OCI-LY7 (cell line): ENCODE data around the gene MON2. TPM values are rescaled to one million over a fixed set of nuclear protein-coding genes. Genes with fewer than 3 reads are reported as not detected.

Experiments
- BruUV-seq: library from RNA; stranded (reverse); fragments of 400-500 nt; replicated peaks from 2 replicates; lab custom pipeline; 2021; lab: Mats Ljungman, UMichigan
- CTCF ChIA-PET: fragments of 300-600 bp; sonication (Branson Sonifier 250); formaldehyde crosslinking; loops from one replicate; lab custom pipeline; 2022; ENCODE audit warnings: antibody characterized with exemption; ENCODE audit not compliant: unreplicated experiment; lab: Charles Lee
- POLR2A ChIA-PET: fragments of 300-600 bp; sonication (Branson Sonifier 250); formaldehyde crosslinking; loops from one replicate; lab custom pipeline; 2022; ENCODE audit warnings: antibody characterized with exemption; lab: Charles Lee
- DNase-seq: peaks from one replicate; pipeline ENCODE4 v3.0.0-alpha.2; 2015; ENCODE audit warnings: low spot score
- H2AFZ ChIP-seq: fragments of 200-600 bp; sonication (generic), shearing (Covaris generic); 2 replicates; pipeline ENCODE4 v1.6.1; 2014; ENCODE audit warnings: mild to moderate bottlenecking, antibody characterized with exemption, low read length, moderate library complexity
- H3K27ac ChIP-seq: fragments of 200-600 bp; sonication (generic); 2 replicates; pipeline ENCODE4 v1.5.1; 2014; ENCODE audit warnings: mixed run types, low read depth, mild to moderate bottlenecking, moderate library complexity, low read length, inconsistent platforms; ENCODE audit not compliant: poor library complexity, severe bottlenecking
- H3K36me3 ChIP-seq: fragments of 200-600 bp; sonication (generic); 2 replicates; pipeline ENCODE4 v1.6.1; 2014; ENCODE audit warnings: mild to moderate bottlenecking, antibody characterized with exemption, low read length, moderate library complexity, mixed read lengths; ENCODE audit not compliant: insufficient read depth
- H3K4me1 ChIP-seq: fragments of 200-600 bp; sonication (generic); 2 replicates; pipeline ENCODE4 v1.5.1; 2014; ENCODE audit warnings: mild to moderate bottlenecking, low read length; ENCODE audit not compliant: insufficient read depth, poor library complexity, severe bottlenecking
- H3K4me2 ChIP-seq: fragments of 200-600 bp; sonication (generic); 2 replicates; pipeline ENCODE4 v1.6.1; 2014; ENCODE audit warnings: mild to moderate bottlenecking, low read length
- H3K4me3 ChIP-seq: fragments of 200-600 bp; sonication (generic); 2 replicates; pipeline ENCODE4 v1.5.1; 2014; ENCODE audit warnings: mild to moderate bottlenecking, low read depth, low read length; ENCODE audit not compliant: poor library complexity, severe bottlenecking
- H3K79me2 ChIP-seq: fragments of 200-600 bp; sonication (generic); 2 replicates; pipeline ENCODE4 v1.6.1; 2016; ENCODE audit warnings: low read depth, mild to moderate bottlenecking, low read length, moderate library complexity, mixed read lengths; ENCODE audit not compliant: insufficient read depth
- H3K9me2 ChIP-seq: fragments of 200-600 bp; sonication (generic); 2 replicates; pipeline ENCODE4 v1.6.1; 2016; ENCODE audit warnings: mild to moderate bottlenecking, low read length, mixed read lengths; ENCODE audit not compliant: insufficient read depth
- H3K9me3 ChIP-seq: fragments of 200-600 bp; sonication (generic); 2 replicates; pipeline ENCODE4 v1.6.1; 2014; ENCODE audit warnings: mild to moderate bottlenecking, mixed run types, low read length, mixed read lengths
- H4K20me1 ChIP-seq: fragments of 200-600 bp; sonication (generic); 2 replicates; pipeline ENCODE4 v1.6.1; 2014; ENCODE audit warnings: mild to moderate bottlenecking, antibody characterized with exemption, low read length, moderate library complexity, mixed read lengths; ENCODE audit not compliant: insufficient read depth
- EZH2phosphoT487 ChIP-seq: fragments of 200-600 bp; sonication (generic); IDR thresholded peaks from 2 replicates; pipeline ENCODE4 v1.6.1; 2018; ENCODE audit warnings: low read depth, borderline replicate concordance, mild to moderate bottlenecking, mixed run types, antibody characterized with exemption, low read length, moderate library complexity, mixed read lengths
- intact Hi-C: fragments of 100-400 bp; cut with micrococcal nuclease; formaldehyde crosslinking; loops from one replicate; pipeline ENCODE4 v1.10.0; 2022; ENCODE audit not compliant: unreplicated experiment
- total RNA-seq, 2 experiments: library from RNA; depleted of rRNA in 1 of 2; stranded (reverse); fragments of >200 nt in 1 of 2; shearing (Covaris generic) in 1 of 2; gene quantifications; 2 replicates each; pipeline ENCODE4 v1.2.3, GENCODE V29; 2014 to 2022
- TF ChIP-seq, protein P1 (sequence below): fragments of 200-600 bp; sonication (generic); conservative IDR thresholded peaks from 2 replicates; pipeline ENCODE4 v1.5.1; 2014; ENCODE audit warnings: mild to moderate bottlenecking, antibody characterized with exemption, low read length, moderate library complexity, mixed read lengths

MON2 gene
- total RNA-seq, 2 experiments from 2014 or later: 31.6 to 54.7 TPM

DNA sequence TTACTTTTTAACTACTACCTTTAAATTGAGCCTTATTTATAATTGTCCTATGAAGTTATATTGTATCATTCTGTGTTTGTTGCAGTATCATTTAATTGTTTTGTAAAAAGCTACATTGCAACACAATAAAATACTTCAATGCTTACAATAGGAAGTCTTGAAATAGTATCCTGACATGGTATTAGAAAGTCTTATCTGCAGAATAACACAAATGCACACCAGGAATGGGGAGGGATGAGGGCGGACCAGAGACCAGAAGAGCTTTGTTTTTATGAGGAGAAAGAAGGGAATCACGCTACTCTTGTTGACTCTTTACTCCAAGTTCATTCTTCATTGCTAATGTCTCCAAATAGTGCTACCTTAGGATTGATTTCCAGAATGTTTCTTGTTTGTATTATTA is 120.2 kb downstream of the MON2 start:
- no peaks in the 10 kb centered on the region for H3K9me3 ChIP-seq
- no TSS peak for BruUV-seq
- TF ChIP-seq EZH2phosphoT487: no peak
- TF ChIP-seq, protein P1, sequence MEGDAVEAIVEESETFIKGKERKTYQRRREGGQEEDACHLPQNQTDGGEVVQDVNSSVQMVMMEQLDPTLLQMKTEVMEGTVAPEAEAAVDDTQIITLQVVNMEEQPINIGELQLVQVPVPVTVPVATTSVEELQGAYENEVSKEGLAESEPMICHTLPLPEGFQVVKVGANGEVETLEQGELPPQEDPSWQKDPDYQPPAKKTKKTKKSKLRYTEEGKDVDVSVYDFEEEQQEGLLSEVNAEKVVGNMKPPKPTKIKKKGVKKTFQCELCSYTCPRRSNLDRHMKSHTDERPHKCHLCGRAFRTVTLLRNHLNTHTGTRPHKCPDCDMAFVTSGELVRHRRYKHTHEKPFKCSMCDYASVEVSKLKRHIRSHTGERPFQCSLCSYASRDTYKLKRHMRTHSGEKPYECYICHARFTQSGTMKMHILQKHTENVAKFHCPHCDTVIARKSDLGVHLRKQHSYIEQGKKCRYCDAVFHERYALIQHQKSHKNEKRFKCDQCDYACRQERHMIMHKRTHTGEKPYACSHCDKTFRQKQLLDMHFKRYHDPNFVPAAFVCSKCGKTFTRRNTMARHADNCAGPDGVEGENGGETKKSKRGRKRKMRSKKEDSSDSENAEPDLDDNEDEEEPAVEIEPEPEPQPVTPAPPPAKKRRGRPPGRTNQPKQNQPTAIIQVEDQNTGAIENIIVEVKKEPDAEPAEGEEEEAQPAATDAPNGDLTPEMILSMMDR: no peak
- DNase-seq: no peak
- intact Hi-C loops: no loop called here
- no peak overlapping the region for H3K4me3 ChIP-seq
- no peak overlapping the region for H2AFZ ChIP-seq
- ChIA-PET POLR2A (interaction anchor here (0.6 to 0.7 kb wide), 3 partner anchors 26 to 1633 kb away, joined by 3 read pairs; no protein-coding TSS in a partner anchor), CTCF (no interaction called here)
- H4K20me1 ChIP-seq: no peaks in the 10 kb centered on the region
- no peaks in the 10 kb centered on the region for H3K9me2 ChIP-seq
- no peak overlapping the region for H3K27ac ChIP-seq
- no peaks in the 10 kb centered on the region for H3K79me2 ChIP-seq
- no peaks in the 10 kb centered on the region for H3K4me1 ChIP-seq
- H3K36me3 ChIP-seq: peaks cover 36% of the 10 kb centered on the region; the same call in 1 of the 2 replicates
- no peak overlapping the region for H3K4me2 ChIP-seq

DNA sequence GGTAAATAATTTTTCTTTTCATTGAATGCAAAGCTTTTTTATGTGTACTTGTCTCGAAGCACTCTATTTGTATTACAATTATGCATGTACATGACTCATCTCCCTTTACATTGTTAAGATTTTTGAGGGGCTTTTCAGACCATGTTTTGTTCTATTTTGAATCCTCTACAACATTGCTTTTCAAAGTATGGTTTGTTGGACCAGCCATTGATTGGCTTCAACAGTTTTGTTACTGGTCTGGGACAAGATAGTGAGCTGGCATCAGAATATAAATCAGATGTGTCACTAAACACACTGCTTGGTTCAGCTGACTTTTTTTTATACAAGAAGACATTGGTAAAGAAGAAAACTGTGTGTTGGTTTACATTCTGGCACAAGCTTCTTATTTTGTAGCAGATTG is 122.3 kb downstream of the MON2 start:
- H4K20me1 ChIP-seq: no peaks in the 10 kb centered on the region
- H2AFZ ChIP-seq: no peak overlapping the region
- no peak overlapping the region for H3K27ac ChIP-seq
- DNase-seq: no peak
- H3K9me2 ChIP-seq: no peaks in the 10 kb centered on the region
- TF ChIP-seq, protein P1: no peak
- TF ChIP-seq EZH2phosphoT487: no peak
- H3K36me3 ChIP-seq: peaks cover 47% of the 10 kb centered on the region; the same call in 1 of the 2 replicates
- CTCF ChIA-PET: no interaction called here
- no peak overlapping the region for H3K4me2 ChIP-seq
- no peaks in the 10 kb centered on the region for H3K9me3 ChIP-seq
- intact Hi-C loops: no loop called here
- POLR2A ChIA-PET: interaction anchor here (0.6 kb wide), 2 partner anchors 118 to 1167 kb away, joined by 3 read pairs; no protein-coding TSS in a partner anchor
- H3K4me1 ChIP-seq: no peaks in the 10 kb centered on the region
- H3K79me2 ChIP-seq: no peaks in the 10 kb centered on the region
- no peak overlapping the region for H3K4me3 ChIP-seq
- no TSS peak for BruUV-seq

DNA sequence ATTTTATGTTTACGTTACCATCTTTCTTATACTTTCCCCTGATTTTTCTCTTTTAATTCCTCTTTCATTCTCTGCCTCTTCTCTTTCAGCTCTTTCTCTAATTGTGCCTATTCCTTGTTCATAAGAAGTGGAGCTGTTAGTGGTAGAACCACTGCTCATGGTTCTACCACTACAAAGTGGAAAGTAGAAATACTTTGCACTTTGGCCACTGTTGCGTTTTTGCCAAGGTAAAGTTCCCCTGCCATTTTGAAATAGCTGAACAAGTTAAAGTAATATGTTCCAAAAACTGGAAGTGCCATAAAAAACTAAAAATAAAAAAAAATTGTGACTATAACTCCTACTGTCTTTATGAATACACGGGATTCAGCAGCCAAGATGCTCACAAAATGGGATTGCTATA is 130.6 kb downstream of the MON2 start:
- DNase-seq: no peak
- Histone ChIP-seq H3K4me3 (no peak overlapping the region), H3K36me3 (0 out of 2 replicates have a peak, but pooled peaks cover 7% of the 10 kb centered on the region), H3K9me2 (no peaks in the 10 kb centered on the region), H3K27ac (no peak overlapping the region), H3K9me3 (no peaks in the 10 kb centered on the region), H4K20me1 (no peaks in the 10 kb centered on the region), H3K4me1 (peaks cover 20% of the 10 kb centered on the region), H2AFZ (no peak overlapping the region), H3K4me2 (no peak overlapping the region), H3K79me2 (no peaks in the 10 kb centered on the region)
- BruUV-seq: no TSS peak
- no peak for TF ChIP-seq EZH2phosphoT487
- TF ChIP-seq, protein P1: no peak
- POLR2A ChIA-PET: interaction anchor here (0.9 kb wide), 1 partner anchor 20 kb away, joined by 3 read pairs; no protein-coding TSS in a partner anchor
- intact Hi-C loops: no loop called here
- CTCF ChIA-PET: no interaction called here
